ENCODE measurements around the gene TOMM34.

The TOMM34 gene

DNA sequence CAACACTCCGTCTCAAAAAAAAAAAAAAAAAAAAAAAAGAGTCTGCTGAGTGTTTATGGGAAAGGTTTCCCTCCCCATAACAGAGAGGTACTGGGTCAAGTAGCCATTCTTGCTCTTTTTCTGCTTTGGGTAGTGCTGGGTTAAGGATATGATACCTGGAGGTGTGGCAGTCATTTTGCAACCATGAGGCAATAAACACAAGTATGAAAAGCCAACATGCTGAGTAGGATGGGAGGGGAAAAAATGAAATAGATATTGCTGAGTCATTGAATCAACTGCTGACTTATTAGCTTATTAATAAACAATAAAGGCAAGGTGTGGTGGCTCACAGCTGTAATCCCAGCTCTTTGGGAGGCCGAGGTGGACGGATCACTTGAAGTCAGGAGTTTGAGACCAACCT, 2.3 kb upstream of the TOMM34 start:
- no peak for ATAC-seq
- no peak for DNase-seq

DNA sequence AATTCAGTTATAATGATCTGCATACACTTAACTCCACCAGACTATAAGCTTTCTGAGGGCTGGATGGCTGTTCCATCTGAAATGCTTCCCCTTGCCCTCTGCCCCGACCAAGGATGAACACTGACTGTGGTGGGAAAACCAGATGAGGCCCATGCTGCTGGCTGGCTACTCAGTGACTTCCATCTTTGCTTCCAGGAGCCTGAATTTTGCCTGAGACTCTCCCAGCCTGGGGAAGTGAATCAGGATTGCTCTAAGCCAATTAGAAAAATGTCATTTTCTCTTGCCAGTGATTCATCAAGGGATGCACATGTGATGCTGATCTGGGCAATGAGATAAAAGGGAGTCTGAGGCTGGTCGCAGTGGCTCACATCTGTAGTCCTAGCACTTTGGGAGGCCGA, 1.7 kb upstream of the TOMM34 start:
- no peak for DNase-seq
- ATAC-seq: no peak

DNA sequence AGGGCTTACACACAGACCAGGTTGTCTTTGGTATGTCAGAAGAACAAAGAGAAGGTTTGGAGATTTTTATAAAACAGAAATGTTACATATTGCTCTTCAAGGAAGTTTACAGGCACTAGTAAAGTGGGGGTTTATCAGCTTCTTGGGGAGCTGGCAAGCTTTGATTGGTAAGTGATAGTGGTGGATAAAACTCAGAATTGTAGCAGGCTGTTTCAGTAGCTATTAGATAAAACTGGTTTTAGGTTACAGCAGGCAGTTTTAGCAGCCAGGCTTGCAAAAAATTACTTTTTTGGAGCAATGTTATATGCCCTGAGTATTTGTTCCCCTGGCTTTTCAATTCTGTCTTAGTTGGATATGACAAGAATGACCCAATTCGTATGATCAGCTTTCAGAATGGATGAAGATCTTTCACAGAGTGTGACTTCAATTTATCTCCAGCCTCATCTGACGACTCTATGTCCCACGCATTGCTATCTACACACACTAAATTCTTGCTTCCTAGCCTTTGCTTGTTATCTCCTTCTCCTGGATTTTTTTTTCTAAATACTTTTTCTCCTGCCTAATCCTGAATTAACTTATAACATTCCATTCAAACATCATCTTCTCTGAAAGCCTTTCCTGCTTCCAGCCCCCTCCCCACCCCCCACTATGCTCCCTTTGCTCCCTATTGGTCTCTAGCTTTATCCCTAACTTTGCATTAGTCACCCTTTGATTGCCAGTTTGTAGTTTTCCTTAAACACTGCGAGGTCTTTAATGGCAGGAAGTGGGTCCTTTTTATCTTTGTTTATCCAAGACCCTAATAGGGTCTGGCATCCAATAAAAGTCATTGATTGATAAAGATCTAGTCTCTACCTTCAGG, 1.0 kb upstream of the TOMM34 start:
- ATAC-seq (no peak), DNase-seq (no peak)

DNA sequence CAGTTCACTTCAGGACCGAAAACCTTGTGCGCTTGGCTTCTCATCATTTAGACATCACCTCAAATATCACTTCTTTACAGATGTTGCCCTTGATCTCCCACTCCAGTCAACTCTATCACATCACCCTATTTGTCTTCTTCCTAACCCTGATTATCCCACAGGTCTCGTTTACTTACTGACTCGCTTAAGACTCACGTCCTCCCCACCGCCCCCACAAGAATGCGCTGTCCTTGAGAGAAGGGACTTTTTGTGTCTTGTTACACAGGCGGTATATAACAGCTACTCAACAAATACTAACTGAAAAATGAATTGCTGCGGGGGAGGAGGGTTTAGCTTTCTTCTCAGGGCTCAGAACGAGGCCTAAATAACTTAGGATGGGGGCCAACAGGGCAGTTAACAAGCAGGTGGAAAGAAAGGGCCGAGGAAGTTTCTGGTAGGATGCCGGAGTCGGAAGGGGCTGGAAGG, 527 bp downstream of the TOMM34 start:
- ATAC-seq: peak; percentile 65
- DNase-seq: peak; percentile 73

DNA sequence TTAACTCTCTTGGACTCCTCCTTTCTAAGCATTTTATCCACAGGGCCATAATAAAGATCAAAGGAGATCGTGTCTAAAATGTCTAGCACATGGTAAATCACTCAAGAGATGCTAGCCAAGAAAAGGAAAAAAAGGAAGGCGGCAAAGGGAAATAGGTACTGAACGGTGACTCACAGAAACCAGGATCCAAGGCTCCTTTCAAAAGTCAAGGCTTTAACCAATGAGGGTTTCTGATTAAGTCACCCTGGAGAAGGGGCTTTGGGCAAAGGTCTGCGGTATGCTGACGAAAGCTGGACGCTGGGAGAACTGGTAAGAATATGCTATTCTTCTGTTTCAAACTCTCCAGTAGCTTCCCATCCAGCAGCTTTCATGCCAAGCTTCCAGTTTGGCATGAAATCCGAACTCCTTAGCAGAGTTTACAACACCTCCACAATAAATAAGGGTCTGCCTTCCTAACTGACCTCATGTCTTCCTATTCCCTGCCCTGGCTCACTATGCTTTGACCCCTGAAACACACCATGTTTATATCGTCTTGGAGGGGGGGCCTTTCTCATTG, 1.0 kb downstream of the TOMM34 start:
- peak; percentile 12 for ATAC-seq
- DNase-seq: peak; percentile 34

DNA sequence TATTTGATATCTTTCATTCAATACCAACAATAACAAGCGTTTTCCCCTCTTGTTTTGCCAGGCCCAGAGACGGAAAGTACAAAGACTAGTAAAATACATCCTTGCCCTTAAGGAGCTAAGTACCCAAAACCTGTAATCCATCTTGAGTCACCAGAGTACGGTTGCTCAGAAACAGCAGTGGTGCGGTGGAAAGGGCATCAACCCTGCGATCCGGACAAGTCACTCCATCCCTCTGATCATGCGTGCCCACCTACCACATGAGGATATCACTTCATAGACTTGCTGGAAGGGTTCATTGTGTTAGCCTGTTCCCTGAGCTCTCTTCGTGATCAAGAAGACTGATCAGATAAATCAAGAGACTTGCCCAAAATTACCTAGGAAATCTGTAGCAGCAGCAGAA, 1.9 kb downstream of the TOMM34 start:
- no peak for DNase-seq
- no peak for ATAC-seq

DNA sequence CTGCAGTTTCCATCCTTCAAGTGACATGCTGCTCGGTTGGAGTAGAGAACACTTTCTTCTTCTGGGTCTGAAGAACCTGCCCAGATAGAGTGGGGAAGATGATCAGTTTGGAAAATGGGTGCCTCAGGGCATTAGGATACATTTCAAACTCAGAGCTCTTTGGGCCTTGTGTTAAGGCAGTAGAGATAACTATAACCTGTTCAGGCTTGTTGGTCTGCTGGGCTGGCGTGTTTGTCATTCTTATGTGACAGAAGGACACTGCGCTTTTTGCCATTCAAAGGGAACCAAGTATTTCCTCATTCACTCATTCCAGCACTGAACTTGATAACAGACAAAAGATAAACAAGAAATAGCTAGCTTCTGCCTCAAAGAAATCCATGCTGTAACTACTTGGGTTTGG, 3.8 kb downstream of the TOMM34 start:
- DNase-seq (no peak), ATAC-seq (no peak)

DNA sequence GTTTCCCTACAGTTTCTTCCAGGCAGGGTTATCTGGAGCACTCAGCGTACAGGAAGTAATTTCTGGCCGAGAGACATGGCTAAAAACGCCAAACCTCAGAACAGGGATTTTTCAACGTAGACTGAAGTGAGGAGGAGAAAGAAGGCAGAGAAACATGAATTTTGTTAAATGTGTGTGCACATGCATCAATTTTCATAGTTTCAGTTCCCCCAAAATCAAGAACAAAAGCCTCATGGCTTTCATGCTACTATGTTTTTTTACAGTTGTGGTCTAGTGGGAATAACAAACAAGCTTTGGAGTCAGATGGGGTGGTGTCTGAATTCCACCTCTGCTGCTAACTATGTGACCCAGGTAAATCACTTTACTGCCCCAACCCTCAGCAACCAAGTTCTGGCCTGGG, 4.9 kb downstream of the TOMM34 start:
- no peak for ATAC-seq
- no peak for DNase-seq

DNA sequence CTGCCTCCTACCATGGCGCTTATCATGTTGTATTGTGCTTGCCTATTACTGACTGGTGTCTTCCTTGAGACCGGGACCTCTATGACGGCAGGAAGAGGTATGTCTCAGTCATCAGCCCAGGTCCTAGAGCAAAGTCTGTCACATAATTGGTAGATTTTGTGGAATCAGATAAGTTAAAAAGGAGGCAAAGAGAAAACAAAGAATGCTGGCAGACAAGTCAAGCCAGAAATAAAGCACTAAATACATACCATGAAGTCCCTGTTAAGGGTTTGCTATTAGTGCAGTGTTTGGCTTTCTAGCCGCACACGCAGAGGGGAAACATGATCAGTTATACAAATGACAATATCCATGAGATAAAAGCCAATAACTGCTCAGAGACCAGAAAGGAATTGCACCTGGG, 6.0 kb downstream of the TOMM34 start:
- no peak for ATAC-seq
- DNase-seq: no peak

DNA sequence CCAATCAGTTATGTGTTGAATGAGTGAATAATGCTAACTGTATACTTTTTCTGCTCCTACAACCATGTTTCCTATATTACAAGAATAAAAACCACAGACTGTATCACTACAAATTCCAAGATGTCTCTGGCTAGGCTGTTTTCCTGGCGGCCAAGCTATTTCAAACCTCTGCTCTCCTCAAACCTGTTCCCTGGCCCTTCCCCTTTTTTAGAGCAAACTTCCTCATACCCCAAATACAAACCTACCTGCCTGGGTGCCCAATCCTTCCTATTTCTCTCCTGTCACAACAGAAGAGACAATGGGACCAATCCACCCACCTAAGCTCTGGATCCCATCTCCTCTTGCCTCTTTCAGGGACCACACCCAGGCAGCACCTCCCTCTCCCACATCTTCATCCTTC, 7.5 kb downstream of the TOMM34 start:
- DNase-seq: no peak
- ATAC-seq: no peak

DNA sequence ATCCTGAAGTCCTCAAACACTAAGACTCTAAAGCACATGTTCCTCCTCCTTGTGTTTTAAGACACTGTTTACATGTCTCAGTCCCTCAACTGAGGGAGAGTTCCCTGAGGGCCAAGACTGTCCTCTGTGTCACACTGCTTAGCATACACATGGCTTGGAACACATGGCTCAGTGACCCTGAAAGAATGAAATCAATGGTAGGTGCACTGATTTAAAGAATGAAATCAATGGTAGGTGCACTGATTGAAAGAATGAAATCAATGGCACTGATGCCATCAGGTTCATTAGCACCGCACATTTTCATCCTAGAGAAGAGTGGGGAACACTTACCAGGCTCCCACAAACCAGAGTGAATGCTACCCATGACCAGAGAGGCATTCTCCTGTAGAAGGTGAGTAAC, 9.8 kb downstream of the TOMM34 start:
- no peak for ATAC-seq
- no peak for DNase-seq

DNA sequence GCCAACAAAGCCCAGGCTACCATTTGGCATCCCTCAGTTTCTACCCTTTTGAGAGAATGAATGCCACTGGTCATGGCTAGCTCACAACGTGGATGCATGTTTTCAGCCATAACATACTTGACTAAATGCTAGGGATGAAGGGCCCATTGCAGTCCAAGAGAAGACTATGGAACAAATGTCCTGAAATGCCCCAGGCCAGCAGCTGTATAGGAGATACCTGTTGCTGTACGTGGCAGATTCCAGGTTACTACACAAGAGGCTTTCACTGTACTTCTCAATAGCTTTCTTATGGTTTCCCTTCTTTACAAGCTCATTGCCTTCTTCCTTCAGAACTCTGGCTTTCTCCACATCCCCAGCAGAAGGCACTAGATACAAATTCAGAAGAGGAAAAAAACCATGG, 11.7 kb downstream of the TOMM34 start:
- ATAC-seq (no peak), DNase-seq (no peak)

DNA sequence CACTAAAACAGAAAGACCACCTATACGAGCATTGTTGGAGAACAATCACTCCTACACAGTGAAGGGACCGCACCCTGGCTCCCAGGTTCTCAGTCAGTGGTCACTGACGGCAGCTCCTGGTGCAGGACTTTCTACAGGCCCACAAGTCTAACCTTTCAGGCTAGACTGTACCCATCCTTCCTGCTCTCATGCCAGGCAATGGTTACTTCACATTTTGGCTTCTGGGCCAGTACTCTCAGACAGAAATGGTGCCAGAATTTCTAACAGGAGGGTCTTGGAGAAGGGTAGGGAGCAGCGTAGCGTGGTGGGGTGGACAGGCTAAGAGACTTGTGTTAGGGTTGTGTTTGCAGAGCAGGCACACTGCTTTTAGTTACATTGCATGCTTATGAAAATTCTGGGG, 12.1 kb downstream of the TOMM34 start:
- ATAC-seq (no peak), DNase-seq (no peak)

DNA sequence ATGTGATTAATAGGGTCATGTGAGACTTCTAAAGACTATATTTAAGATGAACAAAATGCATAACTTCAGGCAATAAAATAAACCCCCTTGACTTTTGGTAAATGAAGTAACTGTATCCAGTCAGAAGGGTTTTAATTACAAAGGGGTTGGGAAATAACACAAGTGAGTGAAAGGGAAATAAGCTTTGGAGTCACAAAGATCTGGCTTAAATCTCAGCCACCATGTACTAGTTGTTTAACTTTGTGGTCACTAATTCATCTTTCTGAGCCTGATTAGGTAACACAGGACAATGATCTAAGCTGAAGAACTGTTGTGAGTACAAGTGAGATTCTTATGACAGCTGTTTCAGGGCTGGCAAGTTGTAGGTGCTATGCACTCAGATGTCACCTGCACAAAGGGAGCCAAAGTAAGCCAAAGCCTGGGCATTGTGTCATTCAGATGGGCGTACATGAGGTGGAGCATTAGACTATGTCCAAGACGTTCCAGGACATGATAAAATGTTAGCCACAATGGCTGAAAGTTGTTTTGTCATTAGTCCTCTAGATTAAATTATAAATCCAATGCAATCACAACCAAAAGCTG, 13.8 kb downstream of the TOMM34 start:
- DNase-seq (no peak), ATAC-seq (no peak)

DNA sequence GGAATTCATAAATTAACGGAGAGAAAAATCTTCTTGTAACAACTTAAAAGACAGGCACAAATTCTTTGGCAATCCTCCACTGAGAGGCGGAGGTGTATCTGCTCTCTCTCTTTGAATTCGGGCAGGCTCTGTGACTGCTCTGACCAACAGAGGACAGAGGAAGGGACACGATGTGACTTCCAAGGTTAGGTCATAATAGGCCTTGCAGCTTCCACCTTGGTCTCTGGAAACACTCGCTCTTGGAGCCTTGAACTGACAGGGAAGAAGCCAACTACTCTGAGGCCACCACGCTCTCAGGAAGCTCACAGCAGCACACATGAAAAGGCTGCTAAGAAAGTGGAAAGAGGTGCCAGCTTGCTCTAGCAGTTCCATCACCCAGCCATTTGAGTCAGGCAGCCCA, 14.9 kb downstream of the TOMM34 start:
- DNase-seq (no peak), ATAC-seq (no peak)

DNA sequence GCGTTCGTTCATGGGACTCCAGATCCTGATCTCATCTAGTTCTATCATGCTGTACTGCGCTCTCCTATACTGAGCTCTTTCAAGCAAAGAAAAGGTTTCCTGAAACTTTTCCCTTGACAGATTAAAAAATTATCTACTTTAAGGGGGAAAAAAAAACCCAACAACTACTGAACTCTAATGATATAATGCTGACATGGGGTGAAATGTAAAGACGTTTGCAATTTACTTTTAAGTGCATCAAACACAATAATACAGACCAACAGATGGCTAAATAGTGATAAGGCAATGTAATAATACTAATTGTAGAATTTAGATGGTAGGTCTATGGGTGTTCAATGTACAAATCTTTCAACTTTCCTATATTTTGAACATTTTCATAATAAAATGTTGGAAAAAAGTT, 16.4 kb downstream of the TOMM34 start:
- ATAC-seq (no peak), DNase-seq (no peak)

DNA sequence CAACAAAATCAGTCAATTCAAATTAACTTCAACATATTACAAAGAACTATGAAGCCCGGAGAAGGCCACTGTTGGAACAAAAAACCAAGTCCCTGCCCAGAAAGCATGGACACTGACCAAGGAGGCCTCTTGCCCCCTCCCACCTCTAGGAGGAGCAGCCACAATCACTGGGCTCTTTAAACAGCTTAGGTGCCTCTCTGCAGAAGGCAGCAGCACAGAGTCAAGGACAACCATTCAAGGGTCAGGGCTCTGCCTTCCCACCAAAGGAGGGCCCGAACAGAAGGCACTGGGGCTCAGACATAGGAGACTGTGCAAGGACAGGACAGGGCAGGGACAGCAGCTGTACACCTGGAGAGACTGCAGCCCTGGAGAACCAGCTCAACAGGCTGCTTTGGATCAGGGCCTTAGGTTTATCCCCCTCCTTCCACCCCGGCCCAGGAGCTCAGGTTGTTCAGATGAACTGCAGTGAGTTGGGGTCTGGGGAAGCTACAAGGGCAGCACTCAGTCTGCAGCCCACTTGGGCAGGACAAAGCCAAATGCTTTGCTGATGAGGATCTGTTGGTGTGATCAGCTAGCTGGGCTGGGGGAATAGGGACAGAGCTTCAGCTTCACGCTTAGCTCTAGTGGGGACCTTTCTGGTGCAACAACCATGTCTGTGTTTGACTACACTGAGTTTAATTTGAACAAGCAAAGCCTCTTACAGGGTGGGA, 17.8 kb downstream of the TOMM34 start:
- DNase-seq (no peak), ATAC-seq (no peak)

DNA sequence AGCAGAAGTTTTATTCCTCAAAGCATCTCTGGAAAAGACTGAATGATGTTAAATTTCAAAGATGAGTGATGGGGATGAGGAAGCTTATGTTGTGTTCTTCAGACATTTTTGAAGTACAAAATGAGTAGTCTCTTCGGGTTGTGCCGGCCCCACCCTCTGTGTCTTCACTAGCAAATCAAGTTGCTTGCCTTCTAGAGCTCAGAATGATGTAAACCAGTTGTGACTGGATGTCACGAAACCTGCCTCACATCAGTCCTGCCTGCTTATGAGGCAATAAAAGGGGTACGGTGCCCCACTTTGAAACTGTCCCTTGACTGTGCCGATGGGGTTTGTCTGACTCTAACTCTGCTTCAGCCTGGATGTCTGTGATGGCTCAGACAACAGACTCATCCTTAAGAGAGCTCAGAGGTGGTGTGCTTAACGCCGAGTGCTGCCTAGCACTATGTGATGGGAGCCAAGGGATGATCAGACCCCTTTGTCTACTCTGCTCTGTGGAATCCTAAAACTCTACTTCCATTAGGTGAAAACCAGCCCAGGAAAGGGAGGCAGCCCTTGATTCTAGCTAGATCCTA, 19.0 kb downstream of the TOMM34 start:
- ATAC-seq (no peak), DNase-seq (no peak)

DNA sequence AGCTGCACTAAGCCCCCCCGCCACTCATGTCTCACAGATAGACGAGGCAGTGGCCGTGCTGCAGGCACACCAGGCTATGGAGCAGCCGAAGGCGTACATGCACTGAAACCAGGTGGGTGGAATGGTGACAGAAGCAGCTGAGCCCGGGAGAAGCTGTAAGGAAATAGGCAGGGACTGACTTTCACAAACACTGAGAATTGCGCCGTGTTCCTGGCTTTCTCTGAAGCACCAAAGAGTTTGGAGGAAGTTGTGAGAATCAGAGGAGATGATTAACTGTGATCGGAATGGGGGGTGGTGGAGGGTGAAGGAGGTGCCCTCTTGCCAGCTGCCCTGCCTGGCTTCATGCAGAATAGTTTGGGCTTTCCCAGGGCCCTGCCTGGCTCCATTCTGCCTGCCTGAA, 21.6 kb downstream of the TOMM34 start:
- DNase-seq (no peak), ATAC-seq (no peak)

DNA sequence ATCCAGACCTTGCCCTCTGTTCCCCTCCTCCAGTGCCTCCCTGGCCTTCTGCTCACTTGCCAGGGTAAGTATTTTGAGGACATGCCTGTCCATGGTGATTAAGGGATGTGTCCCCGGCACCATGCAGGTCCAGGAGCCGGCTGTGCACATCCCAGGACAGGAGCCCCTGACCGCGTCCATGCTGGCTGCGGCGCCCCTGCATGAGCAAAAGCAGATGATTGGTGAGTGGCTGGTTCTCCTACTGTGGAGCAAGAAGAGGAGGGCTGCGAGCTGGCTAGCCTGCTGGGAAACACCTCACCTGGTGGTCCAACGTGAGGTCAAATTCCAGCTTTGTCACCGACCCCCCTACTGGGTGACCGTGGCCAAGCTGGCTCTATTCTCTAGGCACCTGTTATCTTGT, 23.7 kb downstream of the TOMM34 start:
- no peak for ATAC-seq

DNA sequence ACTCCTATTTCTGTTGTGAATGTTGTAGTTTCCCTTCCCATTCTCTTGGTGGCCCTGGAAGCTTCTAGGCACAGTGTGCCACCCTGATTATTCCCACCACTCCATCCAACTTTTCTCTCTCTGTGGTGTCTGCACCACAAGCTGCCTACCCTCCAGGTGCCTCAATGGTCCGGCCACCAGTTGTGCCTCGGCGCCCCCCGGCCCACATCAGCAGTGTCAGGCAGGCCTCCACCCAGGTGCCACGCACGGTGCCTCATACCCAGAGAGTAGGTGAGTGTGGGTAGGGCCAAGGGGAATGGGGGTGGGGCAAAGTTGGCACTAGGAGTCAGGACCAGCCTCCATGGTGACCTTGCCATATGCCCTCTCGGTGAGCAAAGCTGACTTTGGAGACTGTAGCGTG, 27.3 kb downstream of the TOMM34 start:
- no peak for ATAC-seq
- no peak for DNase-seq

More for the DNA sequence above, 23.7 kb downstream of the TOMM34 start:
- DNase-seq: no peak

DNA sequence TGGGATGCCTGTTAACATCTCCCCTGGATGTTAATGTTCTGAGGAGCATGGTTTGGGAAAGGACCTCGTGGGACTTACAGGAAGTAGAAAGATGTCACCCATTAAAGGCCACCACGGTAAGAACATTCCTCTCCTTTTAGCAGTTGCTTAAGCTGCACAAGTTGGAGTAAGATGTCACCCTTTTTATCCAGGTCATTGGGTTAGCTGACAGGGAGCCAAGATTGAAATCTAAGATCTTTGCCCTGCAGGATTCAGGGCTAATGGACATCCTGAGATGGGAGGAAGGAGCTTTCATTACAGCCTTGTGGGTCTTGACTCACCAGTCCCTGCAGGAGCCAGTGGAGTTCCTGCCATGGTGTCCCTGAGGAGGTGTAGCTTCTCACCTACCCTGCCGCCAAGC, 28.3 kb downstream of the TOMM34 start:
- ATAC-seq (no peak), DNase-seq (no peak)
